ENCODE measurements around the gene QSOX2.

Gene QSOX2

DNA sequence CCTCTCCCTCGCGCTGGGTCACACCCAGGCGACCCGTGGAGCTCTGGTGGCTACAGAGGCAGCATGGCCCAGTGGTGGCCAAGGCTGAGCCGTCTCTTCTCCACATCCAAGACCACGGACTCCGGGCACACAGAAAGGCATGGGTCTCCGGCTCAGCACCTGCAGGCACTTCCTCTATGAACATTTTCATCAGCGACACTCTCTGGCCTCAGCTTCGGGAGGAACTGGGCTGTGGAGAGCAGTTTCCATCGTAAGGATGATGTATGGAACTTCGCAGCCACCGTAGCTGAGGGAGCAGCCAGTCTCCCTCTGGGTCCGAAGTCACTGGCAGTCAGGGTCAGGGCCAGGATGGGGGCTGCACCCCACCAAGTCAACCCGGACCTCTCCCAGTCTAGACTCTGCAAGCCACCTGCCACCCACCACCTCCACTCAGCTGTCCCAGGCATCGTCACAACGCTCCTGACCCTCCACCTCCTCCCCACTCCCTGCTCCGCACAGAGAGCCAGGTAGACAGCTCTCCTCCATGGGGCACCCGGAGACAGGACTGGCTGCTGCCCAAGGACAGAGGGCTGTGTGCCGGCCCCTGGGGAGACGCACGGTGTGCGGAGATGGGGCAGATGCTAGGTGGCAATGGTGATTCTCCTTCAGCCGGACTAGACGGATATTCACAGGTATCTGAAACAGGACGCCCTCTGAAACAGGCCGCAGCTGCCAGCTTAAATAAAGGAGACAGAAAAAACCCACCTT is 9.7 kb downstream of the QSOX2 start:
- no peak for DNase-seq

DNA sequence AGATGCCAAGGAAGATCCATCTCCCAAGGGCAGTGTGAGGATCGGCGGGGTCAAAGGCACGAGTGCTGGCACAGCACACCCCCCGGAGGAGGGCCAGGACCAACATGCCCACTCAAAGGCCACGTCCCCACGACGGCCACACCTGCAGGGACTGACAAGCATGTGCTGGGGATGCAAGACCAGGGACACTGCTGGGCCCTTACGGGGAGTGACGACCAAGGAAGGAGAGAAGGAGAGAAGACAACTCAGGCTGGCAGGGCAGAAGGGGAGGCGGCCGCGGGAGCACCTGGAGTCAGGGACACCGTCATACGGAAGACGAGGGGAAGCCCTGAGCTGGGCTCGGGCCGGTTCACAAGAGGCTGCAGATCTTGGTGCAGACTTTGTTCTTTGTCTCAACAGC is 10.4 kb downstream of the QSOX2 start:
- DNase-seq = no peak

DNA sequence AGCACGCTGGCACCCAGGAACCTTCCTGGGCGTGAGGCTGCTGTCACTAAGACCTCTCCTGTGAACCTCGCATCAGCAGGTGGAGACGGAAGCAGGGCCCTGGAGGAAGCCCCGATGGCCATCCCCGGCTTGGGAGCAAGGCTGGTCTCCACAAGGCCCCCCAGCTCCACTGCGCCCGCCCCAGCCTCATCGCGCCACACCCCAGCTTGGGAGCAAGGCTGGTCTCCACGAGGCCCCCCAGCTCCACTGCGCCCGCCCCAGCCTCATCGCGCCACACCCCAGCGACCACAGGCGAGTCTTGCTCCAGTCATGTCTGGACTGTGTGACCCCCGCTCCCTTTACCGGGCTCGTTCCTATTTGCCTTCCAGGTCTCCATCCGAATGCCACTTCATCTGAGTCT is 11.0 kb downstream of the QSOX2 start:
- DNase-seq = no peak

DNA sequence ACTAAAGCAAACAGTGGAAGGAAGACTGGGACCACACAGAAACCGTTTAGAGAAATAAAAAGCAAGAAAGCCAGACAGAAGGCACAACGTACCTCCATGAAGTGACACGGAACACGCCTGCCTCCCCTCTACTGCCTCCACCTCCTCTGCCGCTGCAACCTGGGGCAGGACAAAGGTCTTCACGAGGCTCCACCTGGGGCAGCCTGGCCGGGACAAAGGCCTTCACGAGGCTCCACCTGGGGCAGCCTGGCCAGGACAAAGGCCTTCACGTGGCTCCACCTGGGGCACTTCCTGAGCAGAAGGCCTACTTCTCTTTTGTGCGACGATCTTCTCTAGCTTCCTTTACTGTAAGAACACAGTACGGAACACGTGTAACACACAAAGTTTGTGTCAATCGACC is 11.7 kb downstream of the QSOX2 start:
- no peak for DNase-seq

DNA sequence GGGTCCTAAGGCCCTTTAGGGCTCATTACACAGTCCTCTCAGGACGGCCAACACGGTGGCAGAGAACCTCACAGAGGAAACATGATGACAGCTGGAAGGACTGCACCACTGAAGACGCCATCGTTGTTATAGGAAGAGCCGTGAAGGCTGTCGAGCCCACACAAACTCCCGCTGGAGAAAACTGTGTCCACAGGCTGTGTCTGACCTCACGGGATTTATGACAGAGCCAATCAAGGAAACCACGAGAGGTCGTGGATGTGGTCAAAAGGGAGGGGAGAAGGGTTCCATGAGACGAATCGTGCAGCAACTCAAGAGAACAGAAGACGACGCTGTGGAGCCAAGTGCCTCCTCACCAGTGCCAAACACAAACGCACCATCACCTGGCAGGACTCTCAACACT is 12.2 kb downstream of the QSOX2 start:
- DNase-seq = no peak

DNA sequence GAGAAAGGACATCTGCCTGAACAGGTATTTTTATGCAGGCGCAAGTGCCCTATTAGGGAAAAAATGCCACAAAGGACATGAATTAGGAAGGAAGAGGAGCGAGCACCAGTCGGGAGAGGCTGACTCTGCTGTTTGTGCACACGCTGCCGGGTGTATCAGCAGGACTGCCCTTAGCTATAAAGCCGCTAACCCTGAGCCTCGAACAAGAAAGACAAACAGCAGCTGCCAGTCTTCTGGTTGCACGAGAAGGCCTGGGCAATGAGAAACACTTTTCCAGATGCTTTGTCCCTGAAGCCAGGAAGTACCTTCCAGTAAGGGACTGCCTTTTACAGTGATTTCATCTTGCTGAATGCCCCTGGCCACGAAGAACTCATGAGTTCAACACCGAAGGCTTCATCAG is 12.6 kb downstream of the QSOX2 start:
- DNase-seq = no peak

DNA sequence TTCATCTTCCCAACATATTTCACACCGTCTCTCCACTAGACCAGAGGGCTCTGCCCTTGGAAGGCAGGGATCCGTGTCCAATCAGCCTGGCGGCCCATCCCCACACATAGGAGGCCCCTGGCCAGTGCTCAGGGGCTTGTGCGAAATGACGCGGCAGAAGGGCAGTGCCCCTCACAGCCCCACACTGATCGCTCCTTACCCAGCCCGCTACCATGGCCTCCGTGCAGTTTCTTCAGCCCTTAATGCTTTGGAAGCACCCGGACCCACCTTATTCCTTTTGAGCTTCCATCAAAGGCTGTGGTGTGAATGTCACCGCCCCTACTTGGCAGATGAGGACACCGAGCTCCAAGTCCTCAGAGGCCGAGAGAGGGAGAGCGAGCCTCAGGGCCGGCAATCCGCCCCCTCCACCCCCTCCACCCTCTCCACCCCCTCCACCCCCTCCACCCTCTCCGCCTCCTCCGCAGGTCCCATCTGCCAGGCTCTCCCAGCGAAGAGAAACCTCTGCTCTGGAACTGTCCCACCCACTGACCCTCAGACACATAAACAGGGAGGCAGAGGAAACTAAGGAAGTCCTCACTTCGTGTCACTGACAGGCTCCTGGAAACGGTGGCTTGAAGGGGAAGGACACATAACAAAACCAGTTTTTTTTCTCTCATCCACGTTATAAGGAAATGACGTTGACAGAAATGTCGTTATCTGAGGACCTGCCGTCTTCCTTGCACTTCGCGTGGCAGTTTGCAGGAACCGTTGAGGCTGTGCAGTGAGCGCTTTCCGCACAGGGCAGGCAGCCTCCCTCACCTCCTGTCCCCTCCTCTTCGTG is 13.9 kb downstream of the QSOX2 start:
- peak; percentile 29 for DNase-seq

DNA sequence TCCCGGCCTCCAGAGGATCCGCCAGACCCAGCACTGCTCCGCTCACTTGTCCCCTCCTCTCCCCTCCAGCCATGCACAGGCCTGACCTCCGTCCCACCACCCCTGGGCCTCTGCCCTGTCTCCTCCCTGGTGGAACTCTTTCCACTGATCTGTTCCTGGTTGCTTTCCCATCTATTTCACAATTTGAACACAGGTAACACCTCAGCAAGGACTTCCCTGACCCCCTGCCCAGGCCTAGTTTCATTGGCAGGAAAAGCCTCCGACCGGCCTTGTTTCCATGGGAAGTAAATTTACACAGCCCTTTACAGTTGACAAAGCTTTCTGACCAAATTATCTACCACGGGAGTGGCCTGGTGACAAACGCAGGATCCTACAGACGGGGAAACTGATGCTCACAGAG is 14.8 kb downstream of the QSOX2 start:
- DNase-seq = no peak

DNA sequence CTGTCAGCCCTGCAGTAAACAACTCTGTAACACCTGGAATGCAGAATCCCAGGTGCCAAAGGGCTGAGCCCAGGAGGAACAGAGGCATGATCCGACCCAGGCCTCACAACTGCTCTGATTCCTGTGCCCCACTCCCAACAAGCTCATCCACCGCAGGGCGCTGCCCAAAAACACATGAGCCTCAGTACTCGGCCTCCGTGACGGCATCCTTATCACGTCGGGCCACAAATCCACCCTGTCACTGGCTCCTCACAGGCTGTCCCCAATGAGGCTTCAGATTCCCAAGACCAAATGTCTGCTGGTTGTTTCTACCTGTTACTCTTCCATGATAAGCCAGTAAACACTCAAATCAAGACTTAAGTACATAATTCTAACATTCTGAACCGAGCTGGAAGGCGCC is 15.2 kb downstream of the QSOX2 start:
- DNase-seq = no peak

DNA sequence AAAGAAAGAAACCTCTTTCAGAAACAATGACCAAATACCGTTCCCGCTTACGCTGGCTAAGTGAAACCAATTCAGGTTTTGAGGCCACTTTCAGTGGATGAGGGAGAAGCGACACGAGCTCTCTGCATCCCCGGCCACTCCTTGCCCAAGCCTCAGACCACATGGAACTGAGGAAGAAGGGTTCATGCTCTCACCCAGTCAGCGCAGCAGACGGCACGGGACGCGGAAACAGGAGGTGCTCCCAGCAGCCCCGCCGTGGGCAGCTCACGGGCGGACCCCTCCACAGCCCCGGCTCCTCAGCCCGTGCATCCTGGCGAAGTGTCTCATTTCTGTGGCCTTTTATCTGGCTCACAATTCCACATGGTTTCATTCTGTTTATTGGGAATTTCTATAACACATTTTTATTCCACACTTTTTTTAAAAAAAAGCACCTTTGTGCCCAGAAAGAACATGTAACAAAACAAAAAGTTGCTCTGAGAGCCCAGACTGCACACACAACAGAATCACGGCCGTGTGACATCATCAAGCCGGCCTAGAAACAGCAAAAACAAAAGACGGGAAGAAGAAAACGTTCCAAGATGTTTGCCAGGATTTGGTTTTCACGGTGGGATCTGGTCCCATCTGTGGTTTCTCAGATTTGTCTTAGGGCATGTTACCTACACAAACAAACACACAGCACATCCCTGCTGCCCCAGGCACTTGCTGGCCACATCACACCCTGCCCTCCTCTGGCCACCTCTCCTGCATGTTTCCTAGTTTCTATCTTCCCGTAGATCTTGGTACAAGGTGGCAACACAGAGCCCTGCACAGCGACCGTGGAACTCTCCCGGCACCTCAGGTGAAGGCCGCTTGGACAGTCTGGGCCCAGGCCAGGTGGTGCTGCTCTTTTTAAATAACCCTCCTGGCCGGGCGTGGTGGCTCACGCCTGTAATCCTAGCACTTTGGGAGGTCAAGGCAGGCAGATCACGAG is 16.2 kb downstream of the QSOX2 start:
- no peak for DNase-seq

DNA sequence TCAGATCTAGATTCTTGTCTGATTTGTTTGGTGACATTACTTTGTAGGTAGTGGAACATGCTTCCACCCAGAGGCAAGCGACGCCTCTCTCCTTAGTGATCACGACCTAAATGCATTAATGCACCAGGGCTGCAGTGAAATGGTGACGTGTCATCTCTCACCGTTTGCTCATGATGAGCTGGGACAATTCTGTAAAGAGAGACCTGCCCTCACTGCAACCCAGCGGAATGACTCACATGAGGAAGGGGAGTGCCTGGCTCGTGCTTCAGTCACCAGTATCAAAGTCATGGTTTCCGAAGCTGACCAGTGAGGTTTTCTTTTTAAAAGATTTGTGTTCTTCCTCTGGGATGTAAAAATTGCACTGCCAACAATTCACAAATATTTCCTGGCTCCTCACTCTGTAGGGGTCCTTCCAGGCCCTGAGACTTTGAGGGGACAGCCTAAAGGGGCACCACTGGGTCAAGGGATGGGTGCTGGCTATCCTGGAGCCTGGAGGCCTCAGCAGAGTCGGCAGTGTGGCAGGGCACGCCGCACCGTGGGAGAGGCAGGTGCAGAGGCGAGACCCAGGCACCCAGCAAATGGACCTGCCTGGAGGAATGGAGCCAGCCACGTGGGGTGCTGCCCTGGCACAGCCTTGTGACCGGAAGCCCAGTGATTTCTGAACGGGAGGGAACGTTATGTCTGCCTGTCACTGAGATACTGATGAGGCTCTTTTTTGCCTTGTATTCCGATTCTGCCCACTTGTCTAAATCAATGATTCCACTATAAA is 17.3 kb downstream of the QSOX2 start:
- no peak for DNase-seq

DNA sequence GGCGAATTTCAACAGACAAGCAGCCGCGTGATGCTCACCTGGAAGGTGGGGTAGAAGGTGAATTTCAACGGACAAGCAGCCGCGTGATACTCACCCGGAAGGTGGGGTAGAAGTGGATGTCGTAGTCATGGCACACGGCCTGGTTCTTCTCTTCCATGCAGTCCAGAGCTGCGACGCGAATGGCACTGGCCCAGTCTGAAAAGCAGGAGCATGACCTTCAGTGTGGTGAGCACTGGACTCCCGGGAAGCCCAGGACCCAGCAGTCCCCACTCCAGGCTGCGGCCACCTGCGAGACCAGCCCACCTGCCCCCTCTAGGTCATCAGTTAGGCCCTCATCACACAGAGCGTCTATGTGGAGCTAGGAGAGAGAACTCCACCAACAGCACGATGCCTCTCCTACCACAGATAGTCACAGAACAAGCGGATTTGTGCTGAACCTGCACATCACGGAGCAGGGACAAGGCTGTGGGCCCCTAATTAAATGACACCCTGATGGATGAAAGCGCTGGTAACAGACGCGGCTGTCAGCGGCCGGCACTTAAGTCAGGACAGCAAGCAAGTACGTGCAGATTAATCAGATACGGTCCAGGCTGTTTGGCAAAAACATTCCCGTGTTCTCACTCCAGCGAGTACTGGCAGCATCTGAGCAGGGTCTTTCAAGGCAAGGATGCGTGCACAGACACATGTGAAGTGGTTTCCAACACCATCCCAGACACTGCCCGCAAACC is 18.8 kb downstream of the QSOX2 start:
- DNase-seq = no peak

DNA sequence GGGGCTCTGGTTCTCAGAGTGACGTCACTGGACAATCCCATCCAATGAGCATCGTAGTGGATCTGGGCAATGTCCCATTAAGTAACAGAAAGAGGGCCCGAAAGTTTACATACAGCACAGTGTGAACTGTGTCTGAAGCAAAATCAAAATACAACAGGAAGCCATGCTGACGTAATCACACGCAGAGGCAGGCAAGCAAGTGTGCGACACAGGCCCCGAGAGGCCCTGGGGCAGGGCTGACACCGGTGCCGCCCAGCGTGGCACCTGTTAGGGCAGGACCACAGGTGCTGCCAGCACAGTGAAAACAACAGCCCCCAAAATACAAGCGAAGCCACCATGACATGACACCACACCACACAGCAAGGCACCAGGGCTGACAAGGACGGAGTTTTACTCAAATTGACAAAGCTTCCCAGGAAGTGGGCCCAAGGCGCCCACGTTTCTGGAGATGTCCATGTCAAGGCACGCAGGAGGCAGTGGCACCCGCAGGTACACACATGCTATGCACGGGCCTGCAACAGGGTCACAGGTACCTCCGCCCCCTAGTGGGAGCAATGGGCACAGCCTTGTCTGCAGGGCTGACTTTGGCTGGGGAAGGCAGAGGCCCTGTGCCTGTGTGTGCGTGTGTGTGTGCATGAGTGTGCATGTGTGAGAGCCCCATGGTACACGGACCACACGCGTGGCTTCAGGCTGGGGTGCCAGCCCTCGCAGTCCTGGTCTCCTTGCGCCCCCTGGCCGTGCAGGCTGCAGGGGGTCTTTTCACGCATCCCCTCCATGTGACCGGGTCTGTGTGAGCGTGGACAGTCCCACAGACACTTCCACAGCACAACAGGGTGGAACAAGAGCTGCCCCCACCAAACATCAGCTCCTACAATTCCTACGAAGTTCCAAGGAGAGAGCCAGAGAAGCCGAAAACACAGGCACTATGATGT is 19.6 kb downstream of the QSOX2 start:
- peak; percentile 75 for DNase-seq

DNA sequence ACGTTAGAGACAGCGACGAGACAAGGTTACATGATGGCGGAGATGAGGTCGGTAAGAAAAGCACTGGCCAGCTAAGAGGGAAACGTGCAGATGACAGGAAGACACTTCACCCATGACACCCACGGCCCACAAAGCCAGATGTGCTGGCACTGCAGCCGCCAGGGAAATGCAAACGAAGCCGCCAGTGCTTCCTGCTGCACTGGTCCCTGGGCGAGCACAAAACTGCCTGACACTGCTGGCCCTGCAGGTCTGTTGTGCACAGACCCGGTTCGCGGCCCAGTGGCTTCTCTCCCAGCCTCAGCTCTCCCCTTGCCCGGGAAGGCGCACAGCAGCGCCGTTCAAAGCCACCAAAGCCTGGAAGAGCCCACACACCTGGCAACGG is 20.3 kb downstream of the QSOX2 start:
- peak; percentile 38 for DNase-seq

DNA sequence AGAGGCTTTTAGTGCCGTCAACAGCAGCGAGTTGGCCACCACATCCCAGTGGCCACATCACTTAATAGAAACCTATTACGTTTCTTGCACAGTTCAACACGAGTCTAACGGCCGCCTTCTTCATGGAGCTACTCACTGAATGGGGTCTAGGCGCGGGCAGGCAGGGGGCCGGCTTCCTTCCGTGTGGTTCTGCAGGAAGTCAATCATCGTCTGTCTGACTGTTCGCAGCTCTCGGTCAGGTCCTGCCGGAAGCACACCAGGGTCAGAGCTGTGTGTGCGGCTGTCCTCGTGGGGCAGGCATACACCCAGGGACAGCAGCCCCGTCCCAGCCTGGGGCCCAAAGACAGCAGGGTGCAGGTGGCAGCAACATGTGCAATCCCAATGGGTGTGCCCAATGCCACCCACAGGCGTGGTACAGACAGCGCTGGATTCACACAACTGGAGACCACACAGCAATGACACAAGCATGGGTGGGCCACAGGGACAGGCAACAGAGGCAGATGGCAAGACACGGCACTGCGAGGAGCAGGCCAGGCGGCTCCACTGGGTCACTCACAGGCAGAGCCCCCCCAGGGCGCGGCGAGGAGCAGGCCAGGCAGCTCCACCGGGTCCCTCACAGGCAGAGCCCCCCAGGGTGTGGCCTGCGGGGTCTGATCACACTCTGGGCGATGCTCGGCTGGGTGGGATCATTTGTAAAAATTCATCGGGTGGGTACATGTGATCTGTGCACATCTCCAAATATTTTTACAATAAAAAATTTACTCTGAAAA is 21.6 kb downstream of the QSOX2 start:
- DNase-seq = no peak

DNA sequence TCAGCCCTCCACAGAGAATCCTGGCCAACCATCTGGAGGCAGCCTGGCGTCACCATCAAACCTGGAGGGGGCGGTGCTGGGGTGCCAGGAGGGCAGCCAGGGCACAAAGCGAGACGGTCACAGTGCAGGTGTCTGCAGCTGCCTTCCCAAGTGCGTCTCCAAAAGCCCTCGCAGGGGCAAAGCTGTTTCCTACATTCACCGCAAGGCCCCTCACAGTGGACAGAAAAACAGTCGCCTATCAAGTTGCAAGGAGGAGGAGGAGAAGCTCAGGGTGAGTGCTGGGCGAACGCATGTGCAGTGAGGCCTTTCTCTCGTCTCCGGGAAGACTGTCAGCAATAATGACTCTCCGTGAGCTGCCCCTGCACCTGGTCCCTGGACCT is 22.7 kb downstream of the QSOX2 start:
- DNase-seq = no peak

DNA sequence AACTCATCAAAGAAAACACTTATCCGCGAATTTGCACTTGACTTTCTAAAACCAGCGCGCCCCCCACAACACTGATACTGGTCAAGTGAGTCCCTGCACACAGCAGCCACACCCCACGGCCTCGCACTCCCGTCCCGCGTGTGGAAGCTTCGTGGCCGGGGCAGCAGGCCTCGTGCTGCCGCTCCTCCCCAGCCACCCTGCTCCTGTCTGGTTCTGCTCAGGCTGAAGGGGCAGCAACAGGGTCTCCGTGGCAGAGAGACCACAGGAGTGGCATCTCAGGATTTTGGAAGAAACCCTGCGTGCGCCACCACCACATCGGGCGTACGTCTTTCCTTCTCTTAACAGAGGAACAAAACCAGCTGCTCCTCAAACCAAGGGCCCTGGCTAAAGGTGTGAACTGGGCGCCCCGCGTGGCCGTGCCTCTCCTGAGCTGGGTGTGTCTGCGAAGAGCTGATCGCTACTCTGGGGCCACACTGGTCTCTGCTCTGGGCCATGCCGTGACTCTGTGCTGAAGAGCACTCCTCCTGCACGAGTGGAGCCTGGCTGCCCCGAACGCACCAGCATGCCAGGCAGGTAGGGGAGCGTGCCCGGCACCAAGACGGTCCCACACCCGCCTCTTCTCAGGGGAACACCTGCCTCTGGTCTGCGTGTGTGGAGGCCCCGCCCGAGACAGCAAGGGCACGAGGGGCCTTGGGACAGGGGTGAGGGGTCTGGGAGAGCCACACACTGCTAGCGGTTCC is 23.3 kb downstream of the QSOX2 start:
- no peak for DNase-seq

DNA sequence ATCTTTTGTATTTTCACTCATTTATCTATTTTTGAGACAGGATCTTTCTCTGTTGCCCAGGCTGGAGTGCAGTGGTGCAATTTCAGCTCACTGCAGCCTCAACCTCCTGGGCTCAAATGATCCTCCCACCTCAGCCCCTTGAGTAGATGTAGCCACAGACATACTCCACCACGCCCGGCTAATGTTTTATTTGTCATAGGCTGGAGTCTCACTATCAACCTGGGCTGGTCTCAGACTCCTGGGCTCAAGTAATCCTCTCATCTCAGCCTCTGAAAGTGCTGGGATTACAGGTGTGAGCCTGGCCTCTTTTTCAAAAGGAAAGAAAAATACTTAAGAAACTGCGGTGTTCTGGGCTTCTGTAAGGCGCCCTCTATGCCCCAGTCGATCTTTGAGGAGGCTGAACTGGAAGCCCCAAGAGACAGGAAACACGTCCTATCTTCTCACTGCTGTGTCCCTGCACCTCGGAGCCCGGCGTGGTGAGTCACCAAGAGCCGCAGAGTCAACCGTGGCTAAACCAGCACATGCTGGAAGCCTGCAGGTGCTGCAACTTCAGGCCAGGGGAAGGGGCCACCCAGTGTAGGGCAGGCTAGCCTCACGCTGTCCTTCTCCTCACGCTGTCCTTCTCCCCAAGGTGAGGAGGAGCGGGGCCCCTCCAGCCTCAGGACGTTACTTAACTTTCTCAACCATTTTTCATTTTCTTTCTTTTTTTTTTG is 25.4 kb downstream of the QSOX2 start:
- DNase-seq = peak; percentile 36

DNA sequence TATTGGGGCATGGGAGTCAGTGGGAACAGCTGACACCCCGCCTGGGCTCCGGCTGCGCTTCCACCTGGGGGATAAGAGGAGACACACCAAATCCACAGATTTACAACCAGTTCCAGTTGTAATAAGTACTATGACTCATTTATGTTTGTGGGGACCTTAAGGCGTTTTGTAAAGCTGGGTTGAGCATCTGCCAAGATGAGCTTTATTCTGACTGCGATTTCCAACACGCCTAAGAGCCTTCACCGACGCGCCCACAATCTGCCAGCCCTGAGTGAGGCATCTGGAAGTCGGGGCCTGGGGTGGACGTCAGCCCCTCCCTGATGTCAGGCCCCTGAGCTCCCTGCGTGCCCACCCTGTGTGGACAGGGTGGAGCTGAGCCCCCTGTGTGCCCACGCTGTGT is 26.3 kb downstream of the QSOX2 start:
- DNase-seq = no peak

Measured in activated T-cell treated with anti-CD3 and anti-CD28 coated beads, Interleukin-2, amount 50 U/mL, for 1 hour (primary cell).